Neural progenitor cell (in vitro differentiated cells): ENCODE results near the gene MSI2. TPM values are rescaled to one million over a fixed set of nuclear protein-coding genes. Genes with fewer than 3 reads are reported as not detected.

Experiments used
- DNase-seq: peaks from one replicate; pipeline ENCODE4 v3.0.0-alpha.2; 2016; ENCODE audit warnings: low spot score
- H2AFZ ChIP-seq: fragments of 200-600 bp; sonication (generic); replicated peaks from 2 replicates; pipeline ENCODE4 v1.6.1; 2016; ENCODE audit warnings: antibody characterized with exemption
- H3F3A ChIP-seq: fragments of 200-600 bp; sonication (generic); 2 replicates; pipeline ENCODE4 v1.6.1; 2016; ENCODE audit warnings: antibody characterized with exemption, low read depth
- H3K27ac ChIP-seq: fragments of 200-600 bp; sonication (generic); 2 replicates; pipeline ENCODE4 v1.5.1; 2016; ENCODE audit warnings: mild to moderate bottlenecking
- H3K27me3 ChIP-seq: fragments of 200-600 bp; sonication (generic); 2 replicates; pipeline ENCODE4 v1.6.1; 2016; ENCODE audit warnings: mild to moderate bottlenecking, moderate library complexity
- H3K36me3 ChIP-seq: fragments of 200-600 bp; sonication (generic); 2 replicates; pipeline ENCODE4 v1.5.1; 2016
- H3K4me1 ChIP-seq: fragments of 200-600 bp; sonication (generic); 2 replicates; pipeline ENCODE4 v1.6.1; 2016; ENCODE audit warnings: mixed run types
- H3K4me2 ChIP-seq: fragments of 200-600 bp; sonication (generic); 2 replicates; pipeline ENCODE4 v1.6.1; 2016
- H3K4me3 ChIP-seq: fragments of 200-600 bp; sonication (generic); 2 replicates; pipeline ENCODE4 v1.5.1; 2016
- H3K79me2 ChIP-seq: fragments of 200-600 bp; sonication (generic); 2 replicates; pipeline ENCODE4 v1.6.1; 2016; ENCODE audit warnings: low read depth
- H3K9ac ChIP-seq: fragments of 200-600 bp; sonication (generic); 2 replicates; pipeline ENCODE4 v1.6.1; 2016
- H3K9me3 ChIP-seq: fragments of 200-600 bp; sonication (generic); 2 replicates; pipeline ENCODE4 v1.5.1; 2016; ENCODE audit warnings: low read depth
- H4K20me1 ChIP-seq: fragments of 200-600 bp; sonication (generic); 2 replicates; pipeline ENCODE4 v1.6.1; 2016; ENCODE audit warnings: low read depth
- H3K27ac Mint-ChIP-seq: 3 replicates; pipeline ENCODE4 v1.8.0; 2021; ENCODE audit warnings: mixed read lengths
- H3K27me3 Mint-ChIP-seq: 2 replicates; pipeline ENCODE4 v1.8.0; 2022; ENCODE audit warnings: low read depth, mild to moderate bottlenecking, inconsistent platforms, moderate library complexity, mixed read lengths; ENCODE audit not compliant: insufficient read depth
- H3K36me3 Mint-ChIP-seq: 3 replicates; pipeline ENCODE4 v1.8.0; 2021; ENCODE audit warnings: mixed read lengths
- H3K4me1 Mint-ChIP-seq: 3 replicates; pipeline ENCODE4 v1.8.0; 2021; ENCODE audit warnings: mixed read lengths
- H3K4me3 Mint-ChIP-seq: 3 replicates; pipeline ENCODE4 v1.8.0; 2021; ENCODE audit warnings: mild to moderate bottlenecking, moderate library complexity, mixed read lengths
- H3K9me3 Mint-ChIP-seq: 3 replicates; pipeline ENCODE4 v1.8.0; 2020; ENCODE audit warnings: mixed read lengths
- CTCF ChIP-seq: fragments of 200-600 bp; sonication (generic); IDR thresholded peaks from 2 replicates; pipeline ENCODE4 v1.5.1; 2017; ENCODE audit warnings: antibody characterized with exemption, mild to moderate bottlenecking
- EZH2 ChIP-seq: fragments of 200-600 bp; sonication (generic); IDR thresholded peaks from 2 replicates; pipeline ENCODE4 v1.6.1; 2017; ENCODE audit warnings: antibody characterized with exemption, mild to moderate bottlenecking, moderate library complexity
- EZH2phosphoT487 ChIP-seq: fragments of 200-600 bp; sonication (generic); IDR thresholded peaks from 2 replicates; pipeline ENCODE4 v1.6.1; 2017; ENCODE audit warnings: antibody characterized with exemption
- total RNA-seq: library from RNA; depleted of rRNA; stranded (reverse); fragments of >200 nt; gene quantifications from 2 replicates; pipeline ENCODE4 v1.2.3, GENCODE V29; 2015; ENCODE audit warnings: low replicate concordance

The MSI2 gene
- total RNA-seq, 1 donor from 2014 or later, result 96.9 TPM

- Mint-ChIP-seq H3K27me3 (peaks cover 2% of the 10 kb centered on the region), H3K36me3 (peaks cover 57% of the 10 kb centered on the region), H3K4me1 (peaks cover 32% of the 10 kb centered on the region), H3K9me3 (peaks cover 24% of the 10 kb centered on the region), H3K4me3 (no peak overlapping the region), H3K27ac (no peak overlapping the region)
- Histone ChIP-seq H3K4me2 (no peak overlapping the region), H3F3A (peaks cover 29% of the 10 kb centered on the region), H3K9ac (no peak overlapping the region), H3K79me2 (peaks cover 91% of the 10 kb centered on the region), H3K36me3 (no peaks in the 10 kb centered on the region), H3K27ac (no peak overlapping the region), H2AFZ (no peak overlapping the region), H3K4me3 (no peak overlapping the region), H4K20me1 (peaks cover 36% of the 10 kb centered on the region), H3K4me1 (peaks cover 23% of the 10 kb centered on the region), H3K9me3 (no peaks in the 10 kb centered on the region), H3K27me3 (no peaks in the 10 kb centered on the region)
- no peak for TF ChIP-seq EZH2
- no peak for TF ChIP-seq CTCF
- no peak for TF ChIP-seq EZH2phosphoT487
- DNase-seq, result no peak
These were observed 125.2 kb downstream of the MSI2 start for GRCh38 chr17:57381498-57381897.

- H3K9me3 Mint-ChIP-seq, result peaks cover 39% of the 10 kb centered on the region
- peaks cover 3% of the 10 kb centered on the region for H3K27me3 Mint-ChIP-seq
- no peak overlapping the region for H3K4me3 Mint-ChIP-seq
- peaks cover 11% of the 10 kb centered on the region for H3K4me1 ChIP-seq
- no peaks in the 10 kb centered on the region for H3K27me3 ChIP-seq
- H3K79me2 ChIP-seq, result peaks cover 91% of the 10 kb centered on the region
- H3K9ac ChIP-seq, result no peak overlapping the region
- peaks cover 23% of the 10 kb centered on the region for H3K4me1 Mint-ChIP-seq
- H3K4me3 ChIP-seq, result no peak overlapping the region
- peaks cover 27% of the 10 kb centered on the region for H4K20me1 ChIP-seq
- H3K9me3 ChIP-seq, result peaks cover 6% of the 10 kb centered on the region
- no peaks in the 10 kb centered on the region for H3K36me3 ChIP-seq
- H3K27ac Mint-ChIP-seq, result no peak overlapping the region
- peaks cover 69% of the 10 kb centered on the region for H3K36me3 Mint-ChIP-seq
- H2AFZ ChIP-seq, result no peak overlapping the region
- no peak for TF ChIP-seq EZH2
- TF ChIP-seq CTCF, result no peak
- no peak for TF ChIP-seq EZH2phosphoT487
- H3F3A ChIP-seq, result peaks cover 9% of the 10 kb centered on the region
- no peak for DNase-seq
- H3K4me2 ChIP-seq, result no peak overlapping the region
- no peak overlapping the region for H3K27ac ChIP-seq
These were observed 127.9 kb downstream of the MSI2 start for GRCh38 chr17:57384219-57384618.

GRCh38 chr17:57385975-57386374 is 129.7 kb downstream of the MSI2 start:
- Histone ChIP-seq H3K79me2 (peaks cover 91% of the 10 kb centered on the region), H2AFZ (no peak overlapping the region), H3K9me3 (peaks cover 6% of the 10 kb centered on the region), H3K27ac (no peak overlapping the region), H3K4me3 (no peak overlapping the region), H3K4me1 (peaks cover 11% of the 10 kb centered on the region), H3K4me2 (no peak overlapping the region), H3K9ac (no peak overlapping the region), H3K36me3 (no peaks in the 10 kb centered on the region), H3F3A (peaks cover 12% of the 10 kb centered on the region), H4K20me1 (peaks cover 17% of the 10 kb centered on the region), H3K27me3 (no peaks in the 10 kb centered on the region)
- DNase-seq, result no peak
- Mint-ChIP-seq H3K27me3 (peaks cover 5% of the 10 kb centered on the region), H3K4me1 (peaks cover 25% of the 10 kb centered on the region), H3K9me3 (peaks cover 45% of the 10 kb centered on the region), H3K36me3 (peaks cover 68% of the 10 kb centered on the region), H3K27ac (peak overlapping the region; percentile 32), H3K4me3 (no peak overlapping the region)
- TF ChIP-seq EZH2, result no peak
- no peak for TF ChIP-seq EZH2phosphoT487
- TF ChIP-seq CTCF, result no peak
